ENCODE measurements around the gene GRPEL1. TPM values are rescaled to one million over a fixed set of nuclear protein-coding genes. Genes with fewer than 3 reads are reported as not detected.

GRPEL1 gene
- total RNA-seq, 1 experiment from 2014 or later = 40.7 TPM

DNA sequence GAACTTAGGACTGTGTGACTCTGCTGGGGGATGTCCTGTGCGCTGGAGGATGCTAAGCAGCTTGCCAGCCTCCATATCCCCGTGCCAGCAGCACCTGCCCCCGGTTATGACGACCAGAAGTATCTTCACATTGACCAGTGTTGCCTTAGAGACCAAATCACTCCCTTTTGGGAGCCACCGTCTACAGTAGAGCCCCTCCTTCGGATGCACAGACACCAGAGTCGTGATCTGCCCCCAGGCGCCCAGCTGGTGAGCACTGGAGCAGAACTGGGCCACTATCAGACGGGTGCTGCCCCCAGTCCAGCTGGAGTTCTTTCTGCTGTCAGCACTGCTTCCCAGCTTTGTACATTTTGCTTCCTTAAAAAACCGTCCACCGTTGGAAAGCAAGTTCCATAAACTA, 54.7 kb downstream of the GRPEL1 start:
- no peak overlapping the region for H4K91ac ChIP-seq (ENCODE audit: insufficient read length, low read depth, low read length)
- no peak overlapping the region for H2AFZ ChIP-seq (ENCODE audit: low read length)
- H3K18ac ChIP-seq (ENCODE audit: insufficient read length, low read depth, low read length) = no peak overlapping the region
- no peak overlapping the region for H3K4me2 ChIP-seq (ENCODE audit: insufficient read depth, insufficient read length, low read length)
- H2BK12ac ChIP-seq (ENCODE audit: insufficient read length, low read depth, low read length) = no peak overlapping the region
- no peaks in the 10 kb centered on the region for H3K27me3 ChIP-seq (ENCODE audit: insufficient read depth, low read length)
- Mint-ChIP-seq H3K36me3 (ENCODE audit: insufficient read depth in 1 of 3, low read depth in 3 of 3) (peaks cover 36 to 85% (median 59%) of the 10 kb centered on the region in 3 experiments; a peak in 6 of 7 replicates), H3K27me3 (ENCODE audit: low read depth) (no peaks in the 10 kb centered on the region), H3K27ac (no peak overlapping the region), H3K9me3 (no peaks in the 10 kb centered on the region; a peak in 1 of 5 replicates), H3K4me1 (peaks cover 6 to 11% of the 10 kb centered on the region in 2 experiments), H3K4me3 (no peak overlapping the region)
- H3K79me2 ChIP-seq (ENCODE audit: insufficient read depth, low read length) = no peaks in the 10 kb centered on the region
- H2BK120ac ChIP-seq (ENCODE audit: low read depth, low read length, poor library complexity, severe bottlenecking) = no peak overlapping the region
- H2BK20ac ChIP-seq (ENCODE audit: low read depth, low read length, poor library complexity, severe bottlenecking) = no peak overlapping the region
- TF ChIP-seq, protein P1, sequence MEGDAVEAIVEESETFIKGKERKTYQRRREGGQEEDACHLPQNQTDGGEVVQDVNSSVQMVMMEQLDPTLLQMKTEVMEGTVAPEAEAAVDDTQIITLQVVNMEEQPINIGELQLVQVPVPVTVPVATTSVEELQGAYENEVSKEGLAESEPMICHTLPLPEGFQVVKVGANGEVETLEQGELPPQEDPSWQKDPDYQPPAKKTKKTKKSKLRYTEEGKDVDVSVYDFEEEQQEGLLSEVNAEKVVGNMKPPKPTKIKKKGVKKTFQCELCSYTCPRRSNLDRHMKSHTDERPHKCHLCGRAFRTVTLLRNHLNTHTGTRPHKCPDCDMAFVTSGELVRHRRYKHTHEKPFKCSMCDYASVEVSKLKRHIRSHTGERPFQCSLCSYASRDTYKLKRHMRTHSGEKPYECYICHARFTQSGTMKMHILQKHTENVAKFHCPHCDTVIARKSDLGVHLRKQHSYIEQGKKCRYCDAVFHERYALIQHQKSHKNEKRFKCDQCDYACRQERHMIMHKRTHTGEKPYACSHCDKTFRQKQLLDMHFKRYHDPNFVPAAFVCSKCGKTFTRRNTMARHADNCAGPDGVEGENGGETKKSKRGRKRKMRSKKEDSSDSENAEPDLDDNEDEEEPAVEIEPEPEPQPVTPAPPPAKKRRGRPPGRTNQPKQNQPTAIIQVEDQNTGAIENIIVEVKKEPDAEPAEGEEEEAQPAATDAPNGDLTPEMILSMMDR (conservative IDR thresholded peaks at IDR 0.05) = no peak
- no peak overlapping the region for H3K14ac ChIP-seq (ENCODE audit: insufficient read depth, low read length)
- no peak overlapping the region for H3K4ac ChIP-seq (ENCODE audit: low read depth, low read length)
- H3K56ac ChIP-seq (ENCODE audit: insufficient read length, low read depth, low read length) = no peak overlapping the region
- no peaks in the 10 kb centered on the region for H3K9me3 ChIP-seq (ENCODE audit: control insufficient read depth, low read depth, low read length)
- H3T11ph ChIP-seq (ENCODE audit: low read length) = no peak overlapping the region
- no peak overlapping the region for H2AK5ac ChIP-seq (ENCODE audit: insufficient read length, low read length)
- H3K79me1 ChIP-seq (ENCODE audit: insufficient read depth, low read depth, low read length, poor library complexity, severe bottlenecking) = no peaks in the 10 kb centered on the region
- no CpG with 5 or more reads among the region's 11 CpGs for WGBS (ENCODE audit: extremely low coverage, insufficient read length, low lambda C conversion rate)
- H3K4me1 ChIP-seq (ENCODE audit: insufficient read depth, low read length) = no peaks in the 10 kb centered on the region
- H3K23ac ChIP-seq (ENCODE audit: insufficient read length, low read depth, low read length) = no peak overlapping the region
- H4K20me1 ChIP-seq (ENCODE audit: control insufficient read depth, insufficient read depth, insufficient read length) = no peaks in the 10 kb centered on the region
- no peak overlapping the region for H4K5ac ChIP-seq (ENCODE audit: insufficient read length, low read depth, low read length)
- DNase-seq = no peak
- H4K8ac ChIP-seq (replicated peaks; ENCODE audit: insufficient read length, low read depth, low read length) = no peak overlapping the region
- no peak overlapping the region for H2BK15ac ChIP-seq (ENCODE audit: low read depth, low read length)
- H2BK5ac ChIP-seq (ENCODE audit: insufficient read length, low read length) = no peak overlapping the region
- no peak overlapping the region for H3K27ac ChIP-seq (ENCODE audit: insufficient read length, low read depth, low read length)
- H3K9ac ChIP-seq (ENCODE audit: extremely low read depth, insufficient read length, low read length) = no peak overlapping the region
- no peaks in the 10 kb centered on the region for H3K23me2 ChIP-seq (ENCODE audit: insufficient read length, low read depth, low read length, poor library complexity, severe bottlenecking)

Measured in H9 (cell line).